Occipital lobe (tissue), 2 donors: ENCODE measurements around the gene FLVCR1. TPM values are rescaled to one million over a fixed set of nuclear protein-coding genes. Genes with fewer than 3 reads are reported as not detected.
"Not testable (repeated sequence)": the region's sequence is repeated elsewhere in the genome, so short reads cannot be mapped to it uniquely, and the experiment has no call there.

Source experiments
- DNase-seq: peaks from one replicate; lab custom pipeline; 2025; lab: John Stamatoyannopoulos, UW
- total RNA-seq: library from RNA; depleted of rRNA; stranded (reverse); fragments of >200 nt; gene quantifications from one replicate; pipeline ENCODE4 v1.2.3, GENCODE V29; 2014

Gene FLVCR1
- total RNA-seq, 1 donor from 2014 or later, result 53.0 TPM

DNA sequence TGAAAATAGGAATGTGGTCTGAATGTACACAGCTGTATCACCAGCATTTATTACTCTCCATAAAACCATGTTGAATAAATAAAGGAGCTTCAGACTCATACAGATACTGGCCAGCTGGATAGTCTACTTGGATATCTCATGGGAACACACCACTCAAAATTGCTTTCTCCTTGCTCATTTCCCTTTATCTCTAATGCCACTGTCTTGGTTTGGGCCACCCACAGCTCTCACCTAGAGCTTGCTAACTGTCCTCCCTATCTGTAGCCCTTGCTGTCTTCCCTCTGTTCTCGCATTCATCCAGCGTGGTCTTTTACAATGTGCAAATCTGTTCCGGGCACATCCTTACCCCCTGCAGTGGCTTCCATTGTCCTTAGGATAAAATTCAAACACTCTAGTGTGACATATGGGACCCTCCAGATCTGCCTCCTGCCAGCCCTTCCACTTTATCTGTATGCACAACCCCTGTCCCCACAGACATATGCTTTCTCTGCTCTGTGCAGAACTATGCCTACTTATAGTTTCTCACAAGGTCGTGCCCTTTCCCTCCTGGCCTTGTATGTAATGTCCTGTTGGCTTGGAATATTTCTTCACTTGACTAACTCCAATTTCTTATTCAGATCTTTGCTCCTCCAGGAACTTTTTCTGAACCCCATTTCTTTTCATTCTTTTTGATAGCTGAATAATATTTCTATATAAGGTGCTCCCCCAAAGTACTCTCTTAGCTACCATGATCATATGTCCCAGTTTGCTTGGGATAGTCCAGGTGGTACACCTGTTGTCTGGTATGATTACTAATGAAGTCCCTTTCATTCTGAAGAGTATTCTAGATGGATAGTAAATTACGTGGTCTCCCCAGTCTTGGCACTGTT lies 2.9 kb downstream of the FLVCR1 start:
- no peak for DNase-seq

DNA sequence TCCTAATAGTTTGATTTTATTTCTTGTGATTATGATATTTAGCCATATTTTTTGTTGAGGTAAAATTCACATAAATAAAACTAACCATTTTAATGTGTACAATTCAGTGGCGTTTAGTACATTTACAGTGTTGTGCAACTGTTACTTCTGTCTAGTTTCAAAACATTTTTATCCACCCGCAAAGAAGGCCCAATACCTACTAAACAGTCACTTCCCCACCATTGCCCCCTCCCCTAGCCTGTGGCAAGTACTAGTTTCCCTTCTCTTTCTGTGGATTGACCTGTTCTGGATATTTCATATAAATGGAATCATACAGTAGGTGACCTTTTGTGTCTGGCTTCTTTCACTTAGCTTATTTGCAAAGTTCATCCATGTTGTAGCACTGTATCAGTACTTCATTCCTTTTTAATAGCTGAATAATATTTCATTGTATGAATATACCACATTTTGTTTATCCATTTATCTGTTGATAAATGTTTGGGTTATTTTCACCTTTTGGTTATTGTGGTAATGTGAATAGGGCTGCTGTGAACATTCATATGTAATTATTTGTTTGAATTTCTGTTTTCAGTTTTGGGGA lies 4.1 kb downstream of the FLVCR1 start:
- DNase-seq, result no peak

DNA sequence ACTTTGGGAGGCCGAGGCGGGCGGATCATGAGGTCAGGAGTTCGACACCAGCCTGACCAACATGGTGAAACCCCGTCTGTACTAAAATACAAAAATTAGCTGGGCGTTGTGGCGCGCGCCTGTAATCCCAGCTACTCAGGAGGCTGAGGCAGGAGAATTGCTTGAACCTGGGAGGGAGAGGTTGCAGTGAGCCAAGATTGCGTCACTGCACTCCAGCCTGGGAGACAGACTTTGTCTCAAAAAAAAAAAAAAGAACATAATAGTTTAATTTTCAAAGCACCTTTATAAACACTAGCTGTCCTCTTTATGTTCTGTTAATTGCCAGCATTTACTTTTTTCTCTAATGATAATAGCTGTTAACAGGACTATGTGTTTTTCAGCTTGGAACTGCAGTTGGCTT lies 5.3 kb downstream of the FLVCR1 start:
- not testable (repeated sequence) for DNase-seq

DNA sequence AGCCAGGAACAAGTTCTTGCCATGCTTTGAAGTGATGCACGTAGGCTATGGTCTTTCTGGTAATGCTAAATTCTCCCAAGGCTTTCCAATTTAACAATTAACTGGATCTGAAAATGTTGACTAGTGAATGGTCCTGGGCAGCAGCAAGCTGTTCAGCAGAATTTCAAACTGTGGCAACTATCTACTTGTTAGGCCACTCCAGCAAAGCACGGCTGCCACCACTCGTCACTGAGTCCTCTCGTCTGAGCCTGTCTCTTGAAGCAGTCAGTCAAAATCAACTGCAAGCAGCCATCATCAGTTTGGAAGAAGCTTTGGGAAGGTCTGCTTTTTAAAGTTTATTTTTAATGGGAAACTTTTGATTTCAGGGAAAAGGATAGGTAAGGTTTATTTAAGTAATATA lies 6.1 kb downstream of the FLVCR1 start:
- DNase-seq, result no peak

DNA sequence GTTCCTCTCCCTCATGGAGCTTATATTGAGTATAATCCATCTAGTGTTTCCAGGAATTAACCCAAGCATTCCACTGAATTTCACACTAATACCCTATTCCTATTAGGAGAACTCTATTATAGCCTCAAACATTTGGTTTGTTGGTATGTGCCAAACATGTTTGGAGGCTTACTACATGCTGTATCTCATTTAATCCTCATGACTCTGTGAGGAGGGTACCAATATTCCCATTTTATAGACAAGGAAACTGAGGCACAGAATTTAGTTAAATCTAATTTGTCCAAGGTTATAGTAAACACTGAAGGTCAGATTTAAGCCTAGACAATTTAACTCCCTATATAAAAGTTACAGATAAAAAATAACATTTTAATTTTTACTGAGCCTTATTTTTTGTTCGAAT lies 9.1 kb downstream of the FLVCR1 start:
- DNase-seq, result no peak

DNA sequence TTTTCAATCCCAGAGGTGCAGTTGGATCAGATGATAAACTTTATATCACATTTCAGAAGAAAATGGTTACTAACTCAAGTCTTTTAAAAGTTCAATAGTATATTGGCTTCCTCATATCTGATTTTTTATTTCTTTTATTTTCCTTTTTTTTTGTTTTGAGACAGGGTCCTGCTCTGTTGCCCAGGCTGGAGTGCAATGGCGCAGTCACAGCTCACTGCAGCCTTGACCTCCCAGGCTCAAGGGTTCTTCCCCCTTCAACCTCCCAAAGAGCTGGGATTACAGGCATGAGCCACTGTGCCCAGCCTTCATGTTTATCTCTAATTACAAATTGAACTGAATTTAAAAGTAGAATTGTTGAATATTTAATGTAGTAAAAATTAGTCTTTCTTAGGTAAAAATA lies 13.9 kb downstream of the FLVCR1 start:
- DNase-seq, result no peak

DNA sequence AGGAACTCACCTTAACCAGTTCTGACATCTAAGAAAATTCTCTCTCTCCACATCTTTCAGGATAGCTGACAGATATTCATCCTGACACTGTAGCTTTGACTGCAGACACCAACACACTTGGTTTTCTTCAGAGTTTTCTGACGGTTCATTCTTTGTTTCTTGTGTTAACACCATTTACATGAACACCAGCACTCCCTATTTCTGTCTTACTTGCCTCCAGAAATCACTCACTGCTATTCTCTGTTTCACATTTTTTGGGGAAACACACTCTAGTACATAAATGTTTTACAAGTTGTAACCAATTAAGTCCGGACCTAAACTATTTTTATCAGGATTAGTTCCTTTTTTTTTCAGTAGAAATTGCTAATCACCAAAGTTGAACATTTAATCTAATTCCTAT lies 15.4 kb downstream of the FLVCR1 start:
- DNase-seq, result no peak

DNA sequence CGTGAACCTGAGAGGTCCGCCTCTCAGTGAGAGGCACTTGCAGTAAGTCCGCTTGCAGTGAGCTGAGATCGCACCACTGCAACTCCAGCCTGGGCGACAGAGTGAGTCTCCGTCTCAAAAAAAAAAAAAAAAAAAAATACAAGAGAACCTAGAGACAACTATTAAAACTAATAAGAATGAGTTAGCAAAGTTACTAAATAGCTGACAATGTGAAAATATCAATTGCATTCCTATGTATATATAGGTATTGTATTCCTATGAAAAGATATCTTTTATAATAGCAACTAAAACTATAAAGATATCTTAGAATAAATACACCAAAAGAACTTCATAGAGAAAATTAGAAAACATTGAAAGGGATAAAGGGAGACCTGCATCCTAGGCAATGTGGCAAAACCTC lies 20.3 kb downstream of the FLVCR1 start:
- DNase-seq, result no peak

DNA sequence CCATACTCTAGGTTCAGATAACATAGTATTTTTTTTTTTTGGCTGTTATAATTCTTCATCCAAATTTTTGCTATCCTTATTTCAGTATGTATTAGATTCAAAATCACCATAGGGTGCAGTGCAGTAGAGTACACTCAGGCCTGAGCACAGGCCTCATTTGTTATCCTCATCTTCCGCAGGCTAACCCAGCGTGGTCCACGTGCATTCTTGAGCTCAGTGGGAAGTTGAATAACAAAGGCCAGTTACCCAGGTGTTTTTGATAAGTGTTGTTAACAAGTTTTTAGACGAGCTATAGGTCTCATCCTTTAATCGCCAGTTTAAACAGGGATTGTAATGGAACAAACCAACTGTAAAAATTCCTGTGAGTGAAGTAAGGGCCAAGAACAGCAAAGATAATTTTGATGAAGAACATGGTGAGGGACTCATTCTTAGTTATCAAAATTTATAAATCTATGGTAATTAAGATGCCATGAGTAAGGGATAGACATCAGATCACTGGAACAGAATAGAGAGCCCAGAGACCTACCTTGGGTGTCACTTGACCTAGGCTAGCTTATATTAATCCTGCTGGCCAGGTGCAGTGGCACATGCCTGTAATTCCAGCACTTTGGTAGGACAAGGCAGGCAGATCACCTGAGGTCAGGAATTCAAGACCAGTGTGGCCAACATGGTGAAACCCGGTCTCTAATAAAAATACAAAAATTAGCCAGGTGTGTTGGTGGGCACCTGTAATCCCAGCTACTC lies 22.0 kb downstream of the FLVCR1 start:
- DNase-seq, result no peak

DNA sequence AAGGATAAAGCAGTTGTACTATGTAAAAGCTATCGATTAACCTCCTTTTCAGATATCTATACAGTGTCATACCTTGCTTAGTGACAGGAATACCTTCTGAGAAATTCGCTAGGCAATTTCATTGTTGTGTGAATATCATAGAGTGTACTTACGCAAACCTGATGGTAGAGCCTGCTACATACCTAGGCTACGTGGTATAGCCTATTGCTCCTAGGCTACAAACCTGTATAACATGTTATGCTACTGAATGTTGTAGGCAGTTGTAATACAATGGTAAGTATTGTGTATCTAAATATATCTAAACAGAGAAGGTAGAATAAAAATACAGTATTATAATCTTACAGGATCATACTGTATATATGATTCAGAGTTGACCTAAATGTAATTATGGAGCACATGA lies 26.5 kb downstream of the FLVCR1 start:
- no peak for DNase-seq

DNA sequence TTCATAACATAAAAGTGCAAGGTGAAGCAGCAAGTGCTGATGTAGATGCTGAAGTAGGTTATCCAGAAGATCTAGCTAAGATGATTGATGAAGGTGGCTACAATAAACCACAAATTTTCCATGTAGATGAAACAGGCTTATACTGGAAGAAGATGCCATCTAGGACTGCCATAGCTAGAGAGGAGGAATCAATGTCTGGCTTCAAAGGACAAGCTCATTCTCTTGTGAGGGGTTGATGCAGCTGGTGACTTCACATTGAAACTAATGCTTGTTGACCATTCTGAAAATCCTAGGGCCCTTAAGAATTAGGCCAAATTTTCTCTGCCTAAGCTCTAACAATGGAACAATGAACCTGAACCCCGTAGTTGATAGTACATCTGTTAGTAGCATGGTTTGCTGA lies 34.0 kb downstream of the FLVCR1 start:
- DNase-seq, result no peak

DNA sequence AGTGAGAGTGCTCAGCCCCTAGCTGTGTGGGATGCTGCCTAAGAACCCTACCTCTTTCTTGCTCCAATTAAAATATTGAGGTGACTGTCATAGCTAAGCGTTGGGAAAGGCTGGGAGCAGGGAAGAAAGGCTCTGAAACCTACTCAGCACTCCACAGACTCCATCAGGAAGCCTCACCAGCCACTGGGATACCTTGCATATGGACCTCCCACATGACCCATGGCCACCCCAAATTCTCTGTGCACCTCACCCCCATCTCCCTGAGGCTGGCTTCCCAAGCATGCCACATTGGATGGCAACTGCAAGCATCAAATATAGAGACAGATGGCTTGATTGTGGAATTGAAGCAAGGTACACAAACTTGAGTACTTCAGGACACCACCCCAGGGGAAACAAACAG lies 41.8 kb downstream of the FLVCR1 start:
- no peak for DNase-seq

DNA sequence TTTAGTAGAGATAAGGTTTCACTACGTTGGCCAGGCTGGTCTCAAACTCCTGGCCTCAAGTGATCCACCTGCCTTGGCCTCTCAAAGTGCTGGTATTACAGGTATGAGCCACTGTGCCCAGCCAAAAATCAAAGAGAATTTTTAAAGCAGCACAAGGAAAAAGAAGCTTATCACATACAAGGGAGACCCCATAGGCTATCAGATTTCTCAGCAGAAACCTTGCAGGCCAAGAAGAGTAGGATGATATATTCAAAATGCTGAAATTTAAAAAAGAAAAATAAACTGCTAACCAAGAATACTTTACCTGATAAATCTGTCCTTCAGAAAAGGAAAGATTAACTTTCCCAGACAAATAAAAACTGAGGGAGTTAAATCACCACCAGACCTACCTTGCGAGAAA lies 43.2 kb downstream of the FLVCR1 start:
- DNase-seq, result no peak

DNA sequence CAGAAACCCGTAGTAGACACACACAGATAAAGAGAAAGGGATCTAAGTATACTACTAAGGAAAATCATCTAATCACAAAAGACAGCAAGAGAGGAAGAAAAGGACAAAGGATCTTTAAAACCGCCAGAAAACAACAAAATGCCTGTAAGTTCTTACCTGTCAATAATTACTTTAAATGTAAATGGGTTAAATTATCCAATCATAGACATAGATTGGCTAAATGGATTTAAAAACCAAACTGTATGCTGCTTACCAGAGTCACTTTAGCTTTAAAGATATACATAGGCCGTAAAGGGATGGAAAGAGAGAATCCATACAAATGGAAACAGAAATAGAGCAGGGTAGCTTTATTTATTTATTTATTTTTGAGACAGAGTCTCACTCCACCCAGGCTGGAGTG lies 44.0 kb downstream of the FLVCR1 start:
- no peak for DNase-seq

DNA sequence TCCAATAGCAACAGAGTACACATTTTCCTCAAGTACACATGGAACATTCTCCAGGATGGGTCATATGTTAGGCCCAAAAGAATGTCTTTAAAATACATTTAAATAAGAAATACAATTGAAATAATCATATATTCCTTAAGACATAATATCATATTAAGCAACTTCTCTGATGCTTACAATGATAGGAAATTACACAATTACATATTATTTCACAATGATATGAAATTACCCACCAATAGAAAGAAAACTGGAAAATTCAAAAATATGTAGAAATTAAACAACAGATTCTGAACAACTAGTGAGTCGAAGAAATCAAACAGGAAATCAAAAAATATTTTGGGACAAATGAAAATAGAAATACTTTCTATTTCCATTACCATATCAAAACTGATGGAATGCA lies 45.6 kb downstream of the FLVCR1 start:
- no peak for DNase-seq

DNA sequence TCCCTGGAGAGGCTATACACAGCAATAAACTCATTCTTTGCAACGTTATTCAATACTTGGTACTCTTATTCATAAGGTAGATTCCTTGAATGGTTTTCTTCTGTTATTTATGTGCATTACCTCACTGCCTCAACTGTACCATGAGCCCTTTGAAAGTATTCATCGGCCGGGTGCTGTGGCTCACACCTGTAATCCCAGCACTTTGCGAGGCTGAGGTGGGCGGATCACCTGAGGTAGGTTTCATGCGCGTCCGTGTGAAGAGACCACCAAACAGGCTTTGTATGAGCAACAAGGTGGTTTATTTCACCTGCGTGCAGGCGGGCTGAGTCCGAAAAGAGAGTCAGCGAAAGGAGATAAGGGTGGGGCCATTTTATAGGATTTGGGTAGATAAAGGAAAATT lies 50.0 kb downstream of the FLVCR1 start:
- DNase-seq, result not testable (repeated sequence)

DNA sequence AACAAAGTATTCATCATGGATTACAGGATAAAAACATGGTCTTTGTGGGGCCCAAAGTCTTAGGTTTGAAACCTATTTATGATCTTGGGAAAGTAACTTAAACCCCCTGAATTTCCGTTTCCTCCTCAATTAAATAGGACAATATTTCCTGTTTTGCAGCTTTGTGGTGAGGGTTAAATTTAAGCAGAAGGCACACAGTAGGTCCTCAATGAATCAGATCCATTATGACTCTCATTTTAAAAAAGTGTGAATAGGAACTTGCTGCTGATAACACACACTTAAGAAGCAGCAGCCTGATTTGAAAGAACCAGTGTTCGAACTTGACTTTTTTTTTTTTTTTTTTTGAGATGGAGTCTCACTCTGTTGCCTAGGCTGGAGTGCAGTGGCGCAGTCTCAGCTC lies 50.9 kb downstream of the FLVCR1 start:
- DNase-seq, result no peak

DNA sequence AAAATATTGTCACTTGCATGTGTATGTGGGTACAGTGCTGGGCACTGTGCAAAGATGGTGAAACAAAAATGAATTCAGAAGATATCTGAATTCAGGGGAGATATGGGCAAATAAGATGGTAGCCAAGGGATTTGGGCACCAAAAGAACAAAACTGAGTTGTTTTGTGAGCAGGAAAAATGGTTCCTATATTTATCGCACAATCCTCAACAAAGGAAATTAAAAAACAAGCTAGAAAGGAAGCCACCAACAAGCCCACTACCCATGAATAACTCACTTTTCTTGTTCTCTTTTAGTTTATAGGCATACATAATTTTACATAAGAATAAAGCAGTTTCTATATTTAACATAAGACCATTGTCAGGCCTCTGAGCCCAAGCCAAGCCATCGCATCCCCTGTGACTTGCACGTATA lies 51.6 kb downstream of the FLVCR1 start:
- DNase-seq, result no peak

DNA sequence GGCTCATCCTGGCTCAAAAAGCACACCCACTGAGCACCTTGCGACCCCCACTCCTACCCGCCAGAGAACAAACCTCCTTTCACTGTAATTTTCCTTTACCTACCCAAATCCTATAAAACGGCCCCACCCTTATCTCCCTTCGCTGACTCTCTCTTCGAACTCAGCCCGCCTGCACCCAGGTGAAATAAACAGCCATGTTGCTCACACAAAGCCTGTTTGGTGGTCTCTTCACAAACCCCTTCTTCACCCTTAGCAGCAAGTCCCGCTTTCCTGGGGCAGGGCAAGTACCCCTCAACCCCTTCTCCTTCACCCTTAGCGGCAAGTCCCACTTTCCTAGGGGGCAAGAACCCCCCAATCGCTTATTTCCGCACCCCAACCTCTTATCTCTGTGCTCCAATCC lies 52.1 kb downstream of the FLVCR1 start:
- DNase-seq, result not testable (repeated sequence)

DNA sequence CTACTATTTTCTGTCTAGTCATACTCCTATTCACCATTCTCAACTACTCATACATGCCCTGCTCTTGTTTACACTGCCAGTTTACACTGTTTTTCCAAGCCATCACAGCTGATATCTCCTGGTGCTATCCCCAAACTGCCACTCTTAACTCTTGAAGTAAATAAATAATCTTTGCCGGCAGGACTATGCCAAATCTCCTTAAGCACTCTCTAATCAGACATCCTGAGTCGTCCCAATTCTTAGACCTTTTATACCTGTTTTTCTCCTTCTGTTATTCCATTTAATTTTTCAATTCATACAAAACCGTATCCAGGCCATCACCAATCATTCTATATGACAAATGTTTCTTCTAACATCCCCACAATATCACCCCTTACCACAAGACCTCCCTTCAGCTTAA lies 55.6 kb downstream of the FLVCR1 start:
- not testable (repeated sequence) for DNase-seq

DNA sequence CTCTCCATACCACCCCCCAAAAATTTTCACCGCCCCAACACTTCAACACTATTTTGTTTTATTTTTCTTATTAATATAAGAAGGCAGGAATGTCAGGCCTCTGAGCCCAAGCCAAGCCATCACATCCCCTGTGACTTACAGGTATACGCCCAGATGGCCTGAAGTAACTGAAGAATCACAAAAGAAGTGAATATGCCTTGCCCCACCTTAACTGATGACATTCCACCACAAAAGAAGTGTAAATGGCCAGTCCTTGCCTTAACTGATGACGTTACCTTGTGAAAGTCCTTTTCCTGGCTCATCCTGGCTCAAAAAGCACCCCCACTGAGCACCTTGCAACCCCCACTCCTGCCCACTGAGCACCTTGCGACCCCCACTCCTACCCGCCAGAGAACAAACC lies 56.0 kb downstream of the FLVCR1 start:
- not testable (repeated sequence) for DNase-seq

DNA sequence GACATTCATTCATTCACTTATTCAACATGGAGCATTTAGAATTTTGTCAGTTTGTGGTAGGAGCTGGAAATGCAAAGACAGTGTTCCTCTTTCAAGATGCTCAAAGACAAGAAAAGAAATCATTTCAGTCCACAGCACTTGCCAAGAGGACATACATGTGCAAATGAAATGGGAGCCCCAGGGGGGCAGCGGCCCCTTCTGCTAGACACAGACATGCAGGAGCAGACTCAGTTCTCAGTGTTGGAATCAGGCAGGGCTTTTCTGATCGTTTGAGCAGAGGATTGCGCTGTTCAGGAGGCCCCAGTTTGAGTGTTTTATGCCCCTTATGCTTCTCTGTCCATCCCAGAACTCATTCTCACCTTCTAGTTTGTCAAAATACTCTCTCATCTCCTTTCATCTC lies 56.7 kb downstream of the FLVCR1 start:
- DNase-seq, result no peak
